ENCODE measurements around the gene DPP10.

DNA sequence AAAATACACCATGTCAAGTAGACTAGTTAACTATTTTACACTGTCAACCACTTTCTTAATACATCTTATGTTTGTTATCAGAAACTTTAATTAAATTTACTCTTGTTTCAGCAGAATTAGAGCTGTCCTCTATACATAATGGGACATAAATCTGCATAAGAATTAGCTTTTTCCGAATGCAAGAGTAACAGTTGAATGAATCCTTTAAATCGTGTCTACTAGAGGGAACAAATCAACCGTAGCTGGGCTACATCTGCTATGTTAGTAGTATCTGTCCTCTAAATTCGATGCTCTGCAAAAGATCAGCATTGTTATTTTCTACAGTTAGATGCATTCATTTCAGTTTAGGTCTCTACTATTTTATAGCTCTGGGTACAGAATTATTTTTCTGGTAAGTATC lies 1090.6 kb downstream of the DPP10 start:
- TF ChIP-seq, protein P1, sequence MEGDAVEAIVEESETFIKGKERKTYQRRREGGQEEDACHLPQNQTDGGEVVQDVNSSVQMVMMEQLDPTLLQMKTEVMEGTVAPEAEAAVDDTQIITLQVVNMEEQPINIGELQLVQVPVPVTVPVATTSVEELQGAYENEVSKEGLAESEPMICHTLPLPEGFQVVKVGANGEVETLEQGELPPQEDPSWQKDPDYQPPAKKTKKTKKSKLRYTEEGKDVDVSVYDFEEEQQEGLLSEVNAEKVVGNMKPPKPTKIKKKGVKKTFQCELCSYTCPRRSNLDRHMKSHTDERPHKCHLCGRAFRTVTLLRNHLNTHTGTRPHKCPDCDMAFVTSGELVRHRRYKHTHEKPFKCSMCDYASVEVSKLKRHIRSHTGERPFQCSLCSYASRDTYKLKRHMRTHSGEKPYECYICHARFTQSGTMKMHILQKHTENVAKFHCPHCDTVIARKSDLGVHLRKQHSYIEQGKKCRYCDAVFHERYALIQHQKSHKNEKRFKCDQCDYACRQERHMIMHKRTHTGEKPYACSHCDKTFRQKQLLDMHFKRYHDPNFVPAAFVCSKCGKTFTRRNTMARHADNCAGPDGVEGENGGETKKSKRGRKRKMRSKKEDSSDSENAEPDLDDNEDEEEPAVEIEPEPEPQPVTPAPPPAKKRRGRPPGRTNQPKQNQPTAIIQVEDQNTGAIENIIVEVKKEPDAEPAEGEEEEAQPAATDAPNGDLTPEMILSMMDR (IDR thresholded peaks at IDR 0.05; ENCODE audit: borderline replicate concordance, extremely low read depth, low read length, poor library complexity, severe bottlenecking), result no peak
- no peak for TF ChIP-seq EZH2 (IDR thresholded peaks at IDR 0.05; ENCODE audit: borderline replicate concordance, low read depth, low read length, severe bottlenecking)

All from DND-41 (cell line).